ENCODE results near the gene SBF2. TPM values are rescaled to one million over a fixed set of nuclear protein-coding genes. Genes with fewer than 3 reads are reported as not detected.

SBF2 gene
- 10 to 100 TPM; 53.4 to 58.9 TPM for total RNA-seq
- long read RNA-seq, donor 1, full-length matches to known transcripts: 2 of 17 reads
- long read RNA-seq, donor 1, partial matches to known transcripts: 5 of 17 reads
- long read RNA-seq, donor 1, other reads (novel, unspliced or antisense): 10 of 17 reads
- long read RNA-seq, donor 2, partial matches to known transcripts: 2 of 15 reads
- long read RNA-seq, donor 2, other reads (novel, unspliced or antisense): 13 of 15 reads

DNA sequence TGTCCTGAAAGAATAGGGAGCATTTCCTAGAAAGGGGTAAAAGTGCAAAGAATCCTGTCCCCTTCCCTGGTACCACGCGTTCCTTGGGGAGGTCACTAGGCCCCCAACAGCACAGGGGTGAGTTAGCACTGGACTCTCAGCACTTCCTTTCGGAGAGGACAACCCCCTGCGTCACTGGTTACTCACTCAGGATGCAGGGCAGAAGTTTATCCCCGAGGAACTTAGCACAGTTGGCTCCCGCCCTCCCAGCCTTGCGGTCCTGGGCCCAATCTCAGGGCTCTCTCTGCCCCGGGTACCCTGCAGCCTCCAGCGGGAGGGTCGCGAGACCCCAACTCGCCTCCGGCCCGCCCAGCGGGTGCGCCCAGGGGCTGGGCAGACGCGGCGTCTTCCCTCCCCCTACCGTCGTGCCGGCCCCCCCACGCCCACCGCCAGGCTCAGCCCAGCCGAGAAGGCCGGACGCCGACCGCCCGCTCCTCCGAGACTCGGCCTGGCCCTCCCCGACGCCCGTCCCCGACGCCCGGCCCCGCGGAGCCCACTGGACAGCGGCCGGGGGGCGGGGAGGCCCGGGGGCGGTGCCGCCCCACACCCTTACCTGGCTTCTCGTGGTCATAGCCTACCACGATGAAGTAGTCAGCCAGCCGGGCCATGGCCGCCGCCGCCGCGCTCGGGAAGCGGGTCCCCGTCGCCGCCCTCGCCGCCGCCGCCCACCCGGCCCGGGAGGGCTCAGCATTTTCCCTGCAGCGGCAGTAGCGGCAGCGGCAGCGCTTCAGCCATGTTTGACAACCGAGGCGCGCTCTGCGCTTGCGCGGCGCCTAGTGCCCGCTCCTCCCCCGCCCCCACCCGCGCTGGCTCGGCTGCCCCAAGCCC lies at the start of gene SBF2:
TSS of gene SBF2 (minus strand) at position 797 of the 867 bp plus-strand sequence. CDS start at position 647, 150 bp downstream.
- intact Hi-C loops (cut with DNase I): no loop called here
- DNase-seq (ENCODE audit: low spot score): peak; percentile 95

DNA sequence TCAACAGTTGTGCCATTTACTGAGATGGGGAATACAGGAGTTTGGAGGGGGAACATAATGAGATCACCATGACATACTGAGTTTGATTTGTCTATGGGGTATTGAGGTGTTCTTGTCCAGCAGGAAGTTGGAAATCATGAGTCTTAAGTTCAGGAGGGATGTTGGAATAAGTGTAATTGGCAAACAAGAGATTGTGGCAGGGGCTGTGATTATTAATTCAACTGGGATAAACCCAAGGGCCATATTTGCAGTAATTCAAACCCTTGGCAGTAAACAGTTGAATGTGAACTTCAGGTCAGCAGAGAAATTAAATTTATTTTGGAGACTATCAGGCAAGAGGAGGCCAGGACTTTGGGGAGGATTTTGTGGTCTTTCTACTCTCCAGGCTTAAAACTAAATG lies 44.3 kb upstream of the SBF2 start:
- intact Hi-C loops (cut with DNase I): loop anchor here in 1 of 2 donors (10.0 kb wide), 1 partner anchor 473 kb away; no protein-coding TSS in a partner anchor
- DNase-seq (ENCODE audit: low spot score): no peak

DNA sequence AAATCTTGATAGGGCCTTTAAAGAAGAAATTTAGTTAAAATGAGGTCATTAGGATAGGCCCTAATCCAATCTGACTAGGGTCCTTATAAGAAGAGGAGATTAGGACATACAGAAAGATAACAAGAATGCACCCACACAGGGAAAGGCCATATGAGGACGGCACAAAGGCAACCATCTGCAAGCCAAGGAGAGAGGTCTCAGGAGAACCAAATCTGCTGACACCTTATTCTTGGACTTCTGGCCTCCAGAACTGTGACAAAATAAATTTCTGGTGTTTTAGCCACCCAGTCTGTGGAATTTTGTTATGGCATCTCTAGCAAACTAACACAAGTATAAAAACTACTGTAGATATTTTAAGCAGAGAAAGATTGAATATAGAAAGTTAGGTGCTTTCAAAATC lies 39.5 kb upstream of the SBF2 start:
- DNase-seq (ENCODE audit: low spot score): no peak
- intact Hi-C loops (cut with DNase I): loop anchor here in 1 of 2 donors (10.0 kb wide), 1 partner anchor 469 kb away; no protein-coding TSS in a partner anchor

DNA sequence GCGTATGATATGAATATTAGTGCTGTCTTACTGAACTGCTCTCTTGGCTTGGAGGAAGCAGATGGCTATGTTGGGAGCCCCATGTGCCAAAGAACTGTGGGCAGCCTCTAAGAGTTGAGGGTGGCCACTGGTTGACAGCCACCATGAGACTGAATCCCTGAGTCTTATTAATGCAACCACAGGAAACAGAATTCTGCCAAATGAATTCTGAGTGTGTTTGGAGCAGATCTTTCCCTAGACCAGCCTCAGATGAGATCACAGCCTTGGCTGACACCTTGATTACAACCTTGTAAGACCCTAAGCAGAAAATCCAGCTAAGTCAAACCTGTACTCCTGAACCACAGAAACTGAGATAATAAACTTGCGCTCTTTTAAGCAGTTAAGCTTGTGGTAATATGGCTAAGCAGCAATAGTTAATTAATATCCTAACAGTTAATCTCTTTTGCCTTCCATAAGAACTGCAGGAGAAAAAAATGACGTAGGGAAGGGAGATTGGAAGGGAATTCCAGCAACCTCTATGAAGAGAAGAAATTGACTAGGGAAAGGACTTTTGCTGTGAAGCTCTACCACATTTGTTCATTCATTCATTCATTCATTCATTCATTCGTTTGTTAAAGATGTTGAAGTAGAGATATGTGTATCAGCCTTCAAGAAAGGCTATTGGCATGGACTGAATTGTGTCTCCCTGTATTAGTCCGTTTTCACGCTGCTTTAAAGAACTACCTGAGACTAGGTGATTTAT lies 37.7 kb upstream of the SBF2 start:
- intact Hi-C loops (cut with DNase I): loop anchor here in 1 of 2 donors (10.0 kb wide), 1 partner anchor 467 kb away; no protein-coding TSS in a partner anchor

DNA sequence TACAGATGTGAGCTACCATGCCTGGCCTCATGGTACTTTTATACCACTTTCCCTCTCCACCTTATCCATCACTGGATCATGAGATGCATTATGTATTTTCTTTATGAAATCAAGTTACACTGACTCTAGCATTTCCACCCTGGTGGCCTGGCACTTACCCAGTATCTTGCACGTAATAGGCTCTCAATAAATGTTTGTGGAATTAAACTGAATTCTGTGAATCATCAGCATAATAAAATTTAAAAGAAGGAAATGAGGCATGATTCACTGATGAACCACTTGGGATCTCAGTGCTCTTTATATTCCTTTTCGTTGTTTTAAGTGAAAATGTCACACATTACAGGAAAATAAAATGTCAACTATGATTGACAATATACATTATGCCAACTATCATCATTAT lies 35.9 kb upstream of the SBF2 start:
- intact Hi-C loops (cut with DNase I): loop anchor here in 1 of 2 donors (10.0 kb wide), 1 partner anchor 465 kb away; no protein-coding TSS in a partner anchor
- DNase-seq (ENCODE audit: low spot score): no peak

More for the DNA sequence above, 37.7 kb upstream of the SBF2 start:
- DNase-seq (ENCODE audit: low spot score): no peak

DNA sequence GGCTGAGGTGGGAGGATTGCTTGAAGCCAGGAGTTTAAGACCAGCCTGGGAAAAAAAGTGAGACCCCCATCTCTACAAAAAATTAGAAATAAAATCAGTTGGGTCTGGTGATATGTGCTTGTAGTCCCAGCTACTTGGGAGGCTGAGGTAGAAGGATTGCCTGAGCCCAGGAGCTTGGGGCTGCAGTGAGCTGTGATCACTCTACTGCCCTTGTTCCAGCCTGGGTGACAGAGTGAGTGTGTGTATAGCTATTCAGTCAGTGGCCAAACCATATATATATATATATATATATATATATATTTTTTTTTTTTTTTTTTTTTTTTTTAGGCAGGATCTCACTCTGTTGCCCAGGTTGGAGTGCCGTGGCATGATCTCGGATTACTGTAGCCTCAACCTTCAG lies 35.3 kb upstream of the SBF2 start:
- intact Hi-C loops (cut with DNase I): no loop called here
- DNase-seq (ENCODE audit: low spot score): no peak

DNA sequence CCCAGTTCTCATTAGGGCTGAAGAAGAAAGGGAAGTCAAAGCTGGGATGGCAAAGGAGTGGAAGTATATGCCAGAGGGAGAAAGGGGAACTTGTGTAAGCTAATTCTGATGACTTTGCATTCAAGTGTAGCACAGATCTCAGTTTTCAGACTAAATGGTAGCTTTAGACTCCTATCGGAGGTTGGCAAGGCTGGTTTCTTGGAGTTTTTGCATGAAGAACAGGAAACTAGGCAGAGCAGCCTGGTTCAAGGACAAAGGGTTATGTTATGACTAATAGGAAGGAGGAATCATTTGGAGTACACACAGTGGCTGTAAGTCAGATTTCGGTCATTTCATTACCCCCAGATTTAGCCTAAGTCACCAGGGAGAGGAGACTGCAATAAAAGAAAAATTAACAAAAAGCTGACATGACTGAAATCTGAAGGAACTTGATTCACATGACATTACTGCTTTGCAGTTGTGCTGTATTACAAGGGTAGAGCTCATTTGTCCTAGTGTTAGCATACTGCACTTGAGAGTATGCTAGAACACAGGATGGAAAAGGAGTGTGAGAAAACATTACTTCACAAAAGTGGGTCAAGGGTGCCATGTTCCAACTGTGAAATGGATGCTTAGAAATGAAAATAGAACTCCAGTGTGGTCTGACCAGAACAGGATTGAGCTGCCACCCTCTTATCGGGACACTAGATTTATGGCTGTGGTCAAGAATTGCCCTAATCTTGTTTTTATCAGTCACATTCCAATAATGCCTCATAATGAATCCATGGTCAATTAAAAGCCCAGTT lies 34.5 kb upstream of the SBF2 start:
- intact Hi-C loops (cut with DNase I): no loop called here
- DNase-seq (ENCODE audit: low spot score): no peak

DNA sequence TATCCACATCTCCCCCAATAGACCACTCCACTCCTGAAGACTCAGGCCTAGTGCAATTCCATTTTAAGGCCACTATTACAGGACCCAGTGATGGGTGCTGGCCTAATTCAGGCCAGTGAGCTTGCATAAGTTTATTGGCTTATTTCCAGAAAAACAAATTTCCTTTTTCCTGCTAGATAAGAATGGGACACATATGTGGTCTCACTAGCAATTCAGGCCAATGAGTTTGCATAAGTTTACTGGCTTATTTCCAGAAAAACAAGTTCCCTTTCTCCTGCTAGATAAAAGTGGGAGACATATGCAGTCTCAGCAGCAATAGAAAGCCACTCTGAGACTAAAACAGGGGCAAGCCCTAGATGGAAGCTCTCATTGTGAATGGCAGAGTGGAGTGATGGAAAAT lies 33.2 kb upstream of the SBF2 start:
- intact Hi-C loops (cut with DNase I): no loop called here
- DNase-seq (ENCODE audit: low spot score): no peak

DNA sequence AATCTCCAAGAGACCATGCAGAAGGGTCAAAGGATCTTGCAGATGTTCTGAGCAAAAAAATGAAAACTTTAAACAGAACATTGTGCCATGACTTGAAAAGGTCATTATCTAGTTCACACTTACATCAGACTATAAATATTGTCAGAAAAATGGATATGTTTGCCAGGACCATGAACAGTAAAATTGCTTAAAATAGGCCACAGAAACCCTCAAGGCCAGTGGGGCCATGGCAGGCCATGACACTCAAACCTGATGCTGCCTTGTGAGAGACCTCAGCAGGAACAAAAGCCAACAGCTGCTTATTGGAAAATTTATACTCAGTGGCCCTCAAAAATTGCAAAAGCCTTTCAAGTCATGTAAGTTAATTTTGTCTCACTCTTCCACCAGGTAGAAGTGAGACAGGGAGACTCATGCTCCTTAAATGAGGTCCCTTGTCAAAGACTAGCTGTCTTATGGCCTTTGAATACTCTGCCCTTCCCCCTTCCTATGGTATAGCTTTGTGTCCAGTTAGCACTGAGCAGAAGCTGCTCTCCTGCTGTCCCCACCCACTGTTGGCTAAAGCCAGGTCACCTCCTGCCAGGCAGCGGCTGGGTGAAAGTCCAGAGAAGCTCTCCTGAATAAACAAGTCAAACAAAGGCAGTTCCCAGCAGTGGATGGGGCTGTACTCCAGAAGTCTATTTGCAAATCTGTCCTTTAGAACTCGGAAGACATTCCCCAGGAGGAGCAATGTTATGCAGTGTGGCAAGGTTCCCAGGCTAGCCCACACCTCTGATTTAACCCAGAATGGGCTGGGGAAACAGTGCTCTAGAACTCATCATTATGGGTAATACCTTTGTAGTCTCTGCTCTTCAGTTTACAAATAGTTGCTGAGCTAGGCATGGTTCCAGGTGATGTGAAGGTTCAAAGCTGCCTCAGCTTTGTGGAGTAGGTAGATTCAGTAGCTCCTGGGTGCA lies 32.3 kb upstream of the SBF2 start:
- intact Hi-C loops (cut with DNase I): no loop called here
- DNase-seq (ENCODE audit: low spot score): no peak

DNA sequence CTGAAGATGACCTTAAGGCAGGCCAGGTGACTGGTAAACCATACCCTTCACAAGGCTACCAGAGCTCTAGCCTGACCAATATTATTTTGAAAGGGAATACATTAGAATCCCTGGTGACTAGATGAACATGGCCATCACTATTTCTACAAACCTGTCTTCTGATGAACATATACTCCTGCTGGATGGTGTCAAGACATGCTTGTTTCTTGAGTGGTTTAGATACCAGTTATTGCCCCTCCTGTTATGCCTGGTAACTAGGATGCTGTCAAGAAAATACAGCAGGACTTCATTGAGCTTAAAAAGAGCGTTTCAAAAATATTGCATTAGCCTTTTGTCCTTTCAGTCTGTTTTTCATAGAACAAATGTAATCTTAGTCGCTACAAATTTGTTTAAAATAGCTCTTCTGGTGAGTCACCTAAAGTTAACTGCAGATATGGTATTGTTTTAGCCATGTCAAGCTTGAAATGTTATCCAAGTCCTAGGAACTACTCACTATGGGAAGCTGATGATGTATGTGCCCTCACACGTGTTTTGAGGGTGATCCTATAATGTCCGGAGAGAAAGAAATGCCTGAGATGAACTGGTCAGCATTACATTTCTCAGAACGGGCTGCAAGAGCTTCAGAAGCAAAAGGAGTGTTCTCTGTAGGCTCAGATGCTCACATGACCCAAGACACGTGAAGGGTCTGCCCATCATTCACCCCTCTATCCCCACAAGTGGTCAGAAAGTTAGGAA lies 31.4 kb upstream of the SBF2 start:
- intact Hi-C loops (cut with DNase I): no loop called here
- DNase-seq (ENCODE audit: low spot score): no peak

DNA sequence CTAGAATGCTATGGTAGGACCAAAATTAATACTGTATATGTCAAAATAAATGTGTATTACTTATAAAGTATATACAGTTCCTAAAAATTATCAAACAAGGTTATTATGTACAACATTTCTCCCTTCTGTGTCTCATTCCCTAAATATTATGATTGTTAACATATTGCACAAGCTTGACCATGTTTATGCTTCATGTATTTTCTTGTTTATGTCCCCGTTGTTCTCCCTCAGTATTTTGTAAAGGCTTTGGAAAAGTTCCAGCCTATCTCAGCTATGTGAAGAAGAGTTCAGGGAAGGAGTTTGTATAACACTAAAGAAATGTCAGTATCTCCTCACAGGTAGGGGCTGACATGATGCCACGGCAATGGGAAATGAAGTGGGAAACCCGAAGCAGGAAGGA lies 30.5 kb upstream of the SBF2 start:
- DNase-seq (ENCODE audit: low spot score): no peak
- intact Hi-C loops (cut with DNase I): loop anchor here (5.0 kb wide), 2 partner anchors 332 to 567 kb away; no protein-coding TSS in a partner anchor

DNA sequence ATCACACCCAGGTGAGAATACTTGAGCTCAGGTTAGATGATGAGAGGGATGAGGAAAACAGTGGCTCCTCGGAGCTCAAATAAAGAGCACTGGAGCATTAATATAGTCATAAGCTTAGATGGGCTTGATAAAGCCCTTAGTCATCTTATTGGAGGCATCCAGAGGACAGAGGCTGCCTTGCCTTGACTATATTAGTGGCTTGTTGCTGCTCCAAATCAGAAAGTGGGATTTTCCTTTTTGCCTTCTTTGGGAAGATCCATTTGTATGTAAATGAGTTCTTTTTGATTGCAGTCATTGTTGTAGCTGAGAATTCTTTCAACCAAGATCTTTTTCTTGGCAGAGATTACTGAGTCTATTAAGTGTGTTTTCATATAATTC lies 29.8 kb upstream of the SBF2 start:
- intact Hi-C loops (cut with DNase I): loop anchor here (2.0 to 5.0 kb wide), 3 partner anchors 15 to 566 kb away; no protein-coding TSS in a partner anchor
- no peak for DNase-seq (ENCODE audit: low spot score)

DNA sequence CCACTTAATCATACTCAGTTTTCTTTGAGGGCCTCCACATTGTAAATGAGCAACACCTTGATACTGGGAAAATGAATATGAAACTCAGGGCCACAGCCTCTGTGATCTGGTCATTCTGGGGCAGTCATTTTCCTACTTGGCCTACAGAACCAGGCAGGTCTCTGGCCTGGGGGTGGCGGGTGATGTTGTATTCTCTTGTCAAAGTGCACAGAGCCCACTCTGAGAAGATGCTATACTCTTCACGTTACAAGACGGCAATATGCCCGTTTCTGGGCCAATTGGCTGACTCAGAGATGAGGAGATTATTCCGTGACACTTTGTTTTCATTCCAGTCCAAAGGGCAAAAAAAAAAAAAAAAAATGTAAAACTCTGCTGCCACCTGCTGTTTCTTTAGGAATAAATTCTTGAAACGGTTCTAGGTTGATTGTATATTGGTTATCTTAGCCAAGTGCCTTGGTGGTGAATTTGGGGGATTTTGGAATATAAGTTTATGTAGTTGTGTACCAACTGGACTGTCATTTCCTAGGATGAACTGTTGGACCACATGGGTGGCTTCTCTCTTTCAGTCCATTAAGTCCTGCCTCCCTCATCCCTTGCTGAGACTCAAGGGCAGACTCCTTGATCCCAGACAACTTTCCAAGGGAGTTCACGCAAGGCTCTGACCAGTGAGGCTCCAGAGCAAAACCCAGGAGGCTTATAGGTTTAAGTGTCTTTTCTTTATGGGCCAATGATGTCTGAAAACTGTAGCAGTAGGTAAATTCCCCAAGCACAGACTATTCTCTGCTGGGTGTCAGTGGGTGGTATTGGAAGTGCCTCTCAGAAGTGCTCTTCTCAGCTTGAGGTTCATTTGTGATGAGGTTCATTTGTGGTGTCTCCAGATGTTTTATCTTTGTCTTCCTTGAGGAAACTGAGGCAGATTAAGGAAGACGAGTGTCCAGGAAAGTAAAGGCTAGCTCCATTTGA lies 29.1 kb upstream of the SBF2 start:
- intact Hi-C loops (cut with DNase I): loop anchor here (2.0 to 5.0 kb wide), 3 partner anchors 14 to 566 kb away; no protein-coding TSS in a partner anchor
- DNase-seq (ENCODE audit: low spot score): no peak

DNA sequence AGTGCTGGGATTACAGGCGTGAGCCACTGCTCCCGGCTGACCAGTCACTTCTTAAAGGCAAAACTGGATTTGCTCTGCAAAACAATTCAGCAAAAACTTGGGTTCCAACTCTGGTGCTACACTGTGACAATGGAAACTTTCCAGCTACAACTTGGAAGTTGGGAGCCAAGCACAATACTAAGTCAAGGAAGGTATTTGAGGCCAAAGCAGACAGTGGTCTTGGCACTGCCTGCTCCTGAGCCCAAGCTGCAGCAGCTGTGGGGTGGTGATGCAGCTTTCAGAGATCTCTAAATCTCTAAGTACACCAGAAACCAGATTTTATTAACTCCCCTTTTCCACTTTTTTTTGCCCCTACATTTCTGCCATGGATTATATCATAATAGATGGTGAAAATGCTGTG lies 28.4 kb upstream of the SBF2 start:
- DNase-seq (ENCODE audit: low spot score): no peak
- intact Hi-C loops (cut with DNase I): loop anchor here (2.0 to 5.0 kb wide), 3 partner anchors 14 to 565 kb away; no protein-coding TSS in a partner anchor

DNA sequence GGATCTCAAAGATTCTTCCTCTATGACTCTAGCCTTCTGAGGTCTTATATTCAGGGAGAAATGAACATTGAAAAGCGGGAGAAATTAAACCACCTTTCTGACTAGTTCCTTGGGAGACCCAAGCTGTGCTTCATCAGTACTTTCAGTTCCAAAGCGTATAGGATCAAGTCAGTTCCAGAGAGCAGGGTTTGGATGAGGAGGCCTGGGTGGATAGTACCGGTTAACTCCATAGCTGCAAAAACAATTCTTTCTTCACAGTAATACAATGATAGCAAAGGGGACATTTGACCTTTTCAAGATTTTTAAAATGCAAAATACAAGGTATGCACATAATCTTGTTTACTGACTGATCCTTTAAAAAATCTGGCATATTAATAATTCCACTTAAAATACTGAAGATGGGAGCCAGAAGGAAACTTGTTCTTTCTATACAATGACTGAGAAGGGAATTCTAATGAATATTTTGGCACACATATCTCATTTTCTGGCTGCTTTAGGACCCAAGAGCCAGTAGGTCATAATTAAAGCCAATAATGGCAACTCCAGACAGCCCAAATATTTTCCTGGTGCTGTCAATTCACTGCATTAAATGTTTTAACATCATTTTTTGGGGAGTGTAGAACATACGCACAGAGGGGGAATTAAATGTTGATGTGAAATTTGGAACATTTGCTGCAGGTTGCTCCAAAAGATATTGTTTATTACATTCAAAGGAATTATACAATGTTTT lies 26.9 kb upstream of the SBF2 start:
- intact Hi-C loops (cut with DNase I): loop anchor here (5.0 kb wide), 2 partner anchors 329 to 564 kb away; no protein-coding TSS in a partner anchor
- DNase-seq (ENCODE audit: low spot score): no peak

Data from posterior vena cava (tissue), 2 donors.